ENCODE measurements around the gene NEBL.

NEBL gene

DNA sequence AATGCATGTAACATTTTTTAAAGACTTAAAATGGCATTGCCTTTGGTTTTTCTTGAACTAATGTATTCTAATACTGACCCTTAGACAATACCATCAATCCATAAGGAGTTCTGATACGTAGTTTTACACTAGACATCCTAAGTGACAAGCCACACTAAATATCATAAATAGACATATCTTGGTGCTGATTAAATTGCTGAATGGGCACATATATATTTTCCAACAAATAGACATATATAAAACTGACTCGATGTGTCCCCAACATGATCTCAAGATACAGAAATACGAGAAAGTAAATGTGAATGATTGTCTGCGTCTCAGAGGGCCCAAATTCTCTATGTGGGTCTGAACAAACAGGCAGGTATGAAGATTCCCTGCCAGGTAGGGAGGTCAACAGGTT lies 99.8 kb downstream of the NEBL start:
- in situ Hi-C loops (cut with HindIII; ENCODE audit: low pct_ligation_motif_present, low sequenced_read_pairs): no loop called here
- TF ChIP-seq, protein P1, sequence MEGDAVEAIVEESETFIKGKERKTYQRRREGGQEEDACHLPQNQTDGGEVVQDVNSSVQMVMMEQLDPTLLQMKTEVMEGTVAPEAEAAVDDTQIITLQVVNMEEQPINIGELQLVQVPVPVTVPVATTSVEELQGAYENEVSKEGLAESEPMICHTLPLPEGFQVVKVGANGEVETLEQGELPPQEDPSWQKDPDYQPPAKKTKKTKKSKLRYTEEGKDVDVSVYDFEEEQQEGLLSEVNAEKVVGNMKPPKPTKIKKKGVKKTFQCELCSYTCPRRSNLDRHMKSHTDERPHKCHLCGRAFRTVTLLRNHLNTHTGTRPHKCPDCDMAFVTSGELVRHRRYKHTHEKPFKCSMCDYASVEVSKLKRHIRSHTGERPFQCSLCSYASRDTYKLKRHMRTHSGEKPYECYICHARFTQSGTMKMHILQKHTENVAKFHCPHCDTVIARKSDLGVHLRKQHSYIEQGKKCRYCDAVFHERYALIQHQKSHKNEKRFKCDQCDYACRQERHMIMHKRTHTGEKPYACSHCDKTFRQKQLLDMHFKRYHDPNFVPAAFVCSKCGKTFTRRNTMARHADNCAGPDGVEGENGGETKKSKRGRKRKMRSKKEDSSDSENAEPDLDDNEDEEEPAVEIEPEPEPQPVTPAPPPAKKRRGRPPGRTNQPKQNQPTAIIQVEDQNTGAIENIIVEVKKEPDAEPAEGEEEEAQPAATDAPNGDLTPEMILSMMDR (IDR thresholded peaks at IDR 0.05; ENCODE audit: low read depth, low read length, missing control alignments): no peak

DNA sequence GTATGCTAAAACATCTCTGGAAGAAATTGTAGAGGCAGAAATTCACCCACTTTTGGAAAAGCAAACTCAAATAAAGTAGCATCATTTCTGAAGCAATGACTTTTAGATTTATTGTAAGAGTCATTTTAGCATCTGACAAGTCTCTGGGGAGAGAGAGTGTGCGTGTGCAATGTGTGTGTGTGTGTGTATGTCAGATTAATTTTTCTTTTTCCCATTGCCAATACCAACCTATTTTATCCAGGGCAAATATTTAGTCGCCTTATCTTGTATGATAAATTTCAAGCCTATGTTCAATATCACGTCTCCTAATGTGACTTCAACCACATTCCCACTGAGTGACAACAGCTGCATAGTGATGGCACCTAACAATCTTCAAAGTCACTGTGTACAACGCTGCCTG lies 101.7 kb downstream of the NEBL start:
- in situ Hi-C loops (cut with HindIII; ENCODE audit: low pct_ligation_motif_present, low sequenced_read_pairs): no loop called here
- no peak overlapping the region for H3K27ac ChIP-seq
- no peaks in the 10 kb centered on the region for H3K27me3 ChIP-seq (replicated peaks)
- no peak overlapping the region for H3K4me3 ChIP-seq (ENCODE audit: low read depth, low read length)
- H3K36me3 ChIP-seq (replicated peaks): no peaks in the 10 kb centered on the region
- no peak for DNase-seq
- TF ChIP-seq, protein P1 (IDR thresholded peaks at IDR 0.05; ENCODE audit: low read depth, low read length, missing control alignments): no peak

More for the DNA sequence above, 99.8 kb downstream of the NEBL start:
- H3K36me3 ChIP-seq (replicated peaks): no peaks in the 10 kb centered on the region
- DNase-seq: no peak
- H3K27ac ChIP-seq: no peak overlapping the region
- H3K27me3 ChIP-seq (replicated peaks): no peaks in the 10 kb centered on the region
- no peak overlapping the region for H3K4me3 ChIP-seq (ENCODE audit: low read depth, low read length)

DNA sequence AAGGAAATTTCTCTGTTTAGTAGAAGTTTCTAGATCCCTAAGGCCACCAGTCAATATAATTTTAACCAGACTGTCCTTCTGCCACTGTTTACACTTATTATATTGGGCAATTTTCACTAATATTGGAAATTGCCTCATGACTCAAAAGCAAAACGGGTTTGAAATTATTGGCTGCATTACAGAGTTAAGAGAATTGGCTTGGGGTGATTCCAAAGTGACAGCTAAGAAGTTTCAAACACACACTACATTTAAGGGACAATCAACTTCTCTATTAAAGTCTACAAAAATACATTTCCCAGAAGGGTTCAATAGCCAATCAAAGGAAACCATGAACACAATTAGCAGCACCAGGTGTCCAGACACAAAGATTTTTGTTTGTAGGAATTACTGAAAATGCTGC lies 111.9 kb downstream of the NEBL start:
- no peaks in the 10 kb centered on the region for H3K36me3 ChIP-seq (replicated peaks)
- no peak overlapping the region for H3K27ac ChIP-seq
- H3K4me3 ChIP-seq (ENCODE audit: low read depth, low read length): no peak overlapping the region
- in situ Hi-C loops (cut with HindIII; ENCODE audit: low pct_ligation_motif_present, low sequenced_read_pairs): no loop called here
- TF ChIP-seq, protein P1 (IDR thresholded peaks at IDR 0.05; ENCODE audit: low read depth, low read length, missing control alignments): no peak
- no peaks in the 10 kb centered on the region for H3K27me3 ChIP-seq (replicated peaks)
- DNase-seq: no peak

DNA sequence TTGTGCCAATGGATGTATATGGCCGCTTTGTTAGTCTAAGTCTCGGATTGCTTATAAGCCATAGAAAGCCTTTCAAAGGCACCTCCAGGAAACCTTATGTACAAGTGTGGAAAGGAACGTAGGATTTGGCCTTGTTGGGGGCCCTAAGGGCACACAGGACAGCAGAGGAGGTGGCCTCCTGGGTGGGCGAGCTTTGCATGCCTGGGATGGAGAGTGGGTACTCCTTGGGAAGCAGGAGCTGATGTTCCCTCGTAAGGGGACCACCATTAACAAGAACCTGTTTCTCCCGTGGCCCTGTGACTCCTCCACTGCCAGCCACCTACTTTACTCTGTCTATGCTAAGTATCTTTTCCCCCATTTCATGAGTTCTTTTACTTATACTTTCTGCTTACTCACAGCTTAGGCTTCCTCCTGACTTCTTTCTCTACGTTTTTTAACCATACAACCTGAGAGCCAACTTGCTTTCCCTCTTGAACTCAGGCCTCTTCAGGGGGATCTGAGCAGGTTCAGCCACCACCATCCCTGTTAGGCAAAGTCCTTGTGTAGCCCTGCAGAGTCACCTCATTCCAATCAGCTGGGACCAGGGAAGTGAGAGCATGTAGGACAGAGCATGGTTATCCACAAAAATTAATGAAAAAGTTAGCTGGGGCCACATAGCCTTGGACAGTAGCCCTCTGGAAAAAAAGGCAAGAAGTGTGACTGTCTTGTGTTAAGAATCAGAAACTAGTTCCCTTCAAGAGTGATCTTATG lies 118.9 kb downstream of the NEBL start:
- TF ChIP-seq, protein P1 (IDR thresholded peaks at IDR 0.05; ENCODE audit: low read depth, low read length, missing control alignments): no peak
- in situ Hi-C loops (cut with HindIII; ENCODE audit: low pct_ligation_motif_present, low sequenced_read_pairs): no loop called here

DNA sequence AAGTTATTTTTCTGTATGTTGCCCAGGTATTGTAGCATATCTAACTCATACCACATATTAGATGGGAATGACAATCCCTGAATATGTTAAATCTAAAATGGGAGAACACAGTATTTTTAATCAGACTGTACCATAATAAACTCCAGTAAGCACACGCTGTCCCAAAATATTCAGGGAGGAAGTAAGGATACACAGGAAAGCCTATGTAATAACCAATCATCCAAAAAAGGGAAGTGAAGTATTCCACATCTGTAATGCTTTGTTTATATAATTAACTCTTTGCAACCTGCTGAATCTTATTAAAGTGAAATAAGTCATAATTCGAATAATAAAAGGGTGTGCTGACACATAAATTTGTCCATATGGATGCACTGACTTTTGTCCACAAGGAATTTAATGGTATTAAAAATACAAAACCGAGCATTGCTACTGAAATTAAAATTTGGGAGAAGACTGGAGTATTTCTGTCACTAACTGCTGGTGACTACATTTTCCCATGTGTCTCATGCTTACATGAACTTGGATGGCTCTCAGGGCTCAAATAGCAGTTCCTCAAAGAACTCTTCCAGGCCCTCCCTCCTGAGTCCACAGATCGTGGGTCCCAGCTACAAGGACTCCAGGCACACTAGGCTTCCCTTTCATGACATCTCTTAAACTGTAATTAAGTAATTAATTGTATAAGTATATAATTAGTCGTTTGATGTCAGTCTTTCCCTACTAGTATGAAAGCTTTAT lies 120.6 kb downstream of the NEBL start:
- no peak for DNase-seq
- H3K27ac ChIP-seq: no peak overlapping the region
- no peaks in the 10 kb centered on the region for H3K36me3 ChIP-seq (replicated peaks)
- no peaks in the 10 kb centered on the region for H3K27me3 ChIP-seq (replicated peaks)
- in situ Hi-C loops (cut with HindIII; ENCODE audit: low pct_ligation_motif_present, low sequenced_read_pairs): no loop called here
- TF ChIP-seq, protein P1 (IDR thresholded peaks at IDR 0.05; ENCODE audit: low read depth, low read length, missing control alignments): no peak
- no peak overlapping the region for H3K4me3 ChIP-seq (ENCODE audit: low read depth, low read length)

More for the DNA sequence above, 118.9 kb downstream of the NEBL start:
- Histone ChIP-seq H3K36me3 (replicated peaks) (no peaks in the 10 kb centered on the region), H3K4me3 (ENCODE audit: low read depth, low read length) (no peak overlapping the region), H3K27ac (no peak overlapping the region), H3K27me3 (replicated peaks) (no peaks in the 10 kb centered on the region)
- DNase-seq: no peak

Data from brain microvascular endothelial cell (primary cell).